HepG2 (cell line): ENCODE results near the gene FASTK. TPM values are rescaled to one million over a fixed set of nuclear protein-coding genes. Genes with fewer than 3 reads are reported as not detected.
A peak's percentile ranks its signal among the peaks of the same experiment; 100 is the strongest.

Experiments used
- AKNA ChIP-seq: sonication (generic); formaldehyde crosslinking; IDR thresholded peaks from 2 replicates; pipeline ENCODE4 v1.4.0; 2020; ENCODE audit warnings: missing genetic modification reagents, borderline replicate concordance
- ARID2 ChIP-seq: sonication (generic); formaldehyde crosslinking; IDR thresholded peaks from 2 replicates; pipeline ENCODE4 v1.8.1; 2022; ENCODE audit warnings: mild to moderate bottlenecking, missing genetic modification reagents, borderline replicate concordance
- ATAD3A ChIP-seq: sonication (generic); formaldehyde crosslinking; IDR thresholded peaks from 2 replicates; pipeline ENCODE4 v1.4.0; 2020; ENCODE audit warnings: missing genetic modification reagents
- CBFB ChIP-seq: sonication (generic); formaldehyde crosslinking; IDR thresholded peaks from 2 replicates; pipeline ENCODE4 v1.4.0; 2020; ENCODE audit warnings: missing genetic modification reagents
- KDM3A ChIP-seq: IDR thresholded peaks from 2 replicates; pipeline ENCODE4 v1.6.1; 2018; ENCODE audit warnings: low read depth, missing compliant biosample characterization
- KDM4B ChIP-seq: sonication (generic); formaldehyde crosslinking; IDR thresholded peaks from 2 replicates; pipeline ENCODE4 v1.4.0; 2020; ENCODE audit warnings: missing genetic modification reagents
- KMT2A ChIP-seq: sonication (generic); formaldehyde crosslinking; IDR thresholded peaks from 2 replicates; pipeline ENCODE4 v1.4.0; 2020; ENCODE audit warnings: missing genetic modification reagents
- LRRFIP1 ChIP-seq: sonication (generic); formaldehyde crosslinking; conservative IDR thresholded peaks from 2 replicates; pipeline ENCODE4 v1.4.0; 2020; ENCODE audit warnings: missing genetic modification reagents
- MIXL1 ChIP-seq: IDR thresholded peaks from 2 replicates; pipeline ENCODE4 v1.6.1; 2016
- MYC ChIP-seq: sonication (generic); formaldehyde crosslinking; IDR thresholded peaks from 2 replicates; pipeline ENCODE4 v1.9.0; 2021; ENCODE audit warnings: missing genetic modification reagents, borderline replicate concordance
- NCOA2 ChIP-seq: sonication (generic); formaldehyde crosslinking; IDR thresholded peaks from 2 replicates; pipeline ENCODE4 v1.8.0; 2022; ENCODE audit warnings: inconsistent platforms
- POGK ChIP-seq: sonication (generic); formaldehyde crosslinking; conservative IDR thresholded peaks from 2 replicates; pipeline ENCODE4 v1.8.0; 2022; ENCODE audit warnings: mild to moderate bottlenecking, moderate library complexity, missing genetic modification reagents
- SRSF1 ChIP-seq: fragments of 200-400 bp; formaldehyde crosslinking; optimal IDR thresholded peaks from 2 replicates; pipeline ENCODE3; 2017; ENCODE audit warnings: mild to moderate bottlenecking, low read depth, low read length, moderate library complexity
- TEAD2 ChIP-seq: sonication (generic); formaldehyde crosslinking; IDR thresholded peaks from 2 replicates; pipeline ENCODE4 v1.9.0; 2021; ENCODE audit warnings: missing genetic modification reagents
- U2AF2 ChIP-seq: fragments of 200-400 bp; formaldehyde crosslinking; IDR thresholded peaks from 2 replicates; pipeline ENCODE4 v1.6.1; 2017; ENCODE audit warnings: low read depth, mild to moderate bottlenecking, low read length
- YEATS4 ChIP-seq: sonication (generic); formaldehyde crosslinking; IDR thresholded peaks from 2 replicates; pipeline ENCODE4 v1.4.0; 2020; ENCODE audit warnings: missing genetic modification reagents, borderline replicate concordance
- ZFP82 ChIP-seq: sonication (generic); formaldehyde crosslinking; IDR thresholded peaks from 2 replicates; pipeline ENCODE4 v1.5.1; 2020; ENCODE audit warnings: mild to moderate bottlenecking, missing genetic modification reagents, borderline replicate concordance
- ZNF10 ChIP-seq: sonication (generic); formaldehyde crosslinking; IDR thresholded peaks from 2 replicates; pipeline ENCODE4 v1.4.0; 2020; ENCODE audit warnings: mild to moderate bottlenecking, low read depth, missing genetic modification reagents, borderline replicate concordance
- ZNF589 ChIP-seq: sonication (generic); formaldehyde crosslinking; conservative IDR thresholded peaks from 2 replicates; pipeline ENCODE4 v1.8.0; 2022; ENCODE audit warnings: mild to moderate bottlenecking, moderate library complexity, missing genetic modification reagents
- ZNF670 ChIP-seq: sonication (generic); formaldehyde crosslinking; IDR thresholded peaks from 2 replicates; pipeline ENCODE4 v1.8.0; 2022; ENCODE audit warnings: mild to moderate bottlenecking, missing genetic modification reagents, borderline replicate concordance
- ZZZ3 ChIP-seq: sonication (generic); formaldehyde crosslinking; IDR thresholded peaks from 2 replicates; pipeline ENCODE4 v1.4.0; 2020; ENCODE audit warnings: missing genetic modification reagents, mild to moderate bottlenecking, borderline replicate concordance
- polyA plus RNA-seq, 8 experiments: library from polyadenylated mRNA; depleted of rRNA in 3 of 8; stranded (reverse) in 7 of 8; unstranded in 1 of 8; fragments of >200 nt; fragmentation: Illumina TruSeq in 4 of 8; extraction: Trizol in 4 of 8; gene quantifications; 2 replicates each; pipeline versions ENCODE4 v1.2.1 to v1.2.3, GENCODE V29; 2011 to 2016; ENCODE audit warnings: low read depth in 4 of 8, missing spikeins in 1 of 8, mixed read lengths in 1 of 8; ENCODE audit not compliant: insufficient read depth in 1 of 8
- total RNA-seq, 5 experiments: library from RNA; depleted of rRNA; stranded (reverse); fragments of >200 nt; fragmentation: Illumina TruSeq; extraction: Trizol; gene quantifications; 2 replicates each; pipeline ENCODE4 v1.2.3, GENCODE V29; 2016; ENCODE audit warnings: low read depth in 1 of 5

The FASTK gene
- total and polyA plus RNA-seq, 2 of the 13 experiments (the other 11 are each of a cell fraction or from before 2014, with no cell fraction given), result 52.9 to 55.7 TPM

GRCh38 chr7:151062399-151063211, 18.0 kb downstream of the FASTK start (continued):
- TF ChIP-seq ZFP82 (CRISPR knock-in tag) (no peak), KDM3A (CRISPR knock-in tag) (no peak), NCOA2 (0 out of 2 replicates have a peak, but pooled peaks have one; percentile 17), AKNA (CRISPR knock-in tag) (no peak), ZNF670 (CRISPR knock-in tag) (no peak), CBFB (no peak), LRRFIP1 (CRISPR knock-in tag) (no peak), ZNF10 (no peak), SRSF1 (peak; percentile 85), KDM4B (CRISPR knock-in tag) (no peak), POGK (peak; percentile 47; the same call in 1 of the 2 replicates), ZZZ3 (CRISPR knock-in tag) (no peak), U2AF2 (no peak), KMT2A (CRISPR knock-in tag) (peak; percentile 53; the same call in 1 of the 2 replicates), YEATS4 (peak; percentile 74; the same call in 1 of the 2 replicates), MIXL1 (peak; percentile 30; the same call in 1 of the 2 replicates), TEAD2 (CRISPR knock-in tag) (no peak), ZNF589 (CRISPR knock-in tag) (no peak), ATAD3A (CRISPR knock-in tag) (no peak), MYC (peak; percentile 88), ARID2 (CRISPR knock-in tag) (no peak)
